UCSD-AML1 (cell line): ENCODE data around the gene MOCS3.

ENCODE experiments used
- DNase-seq: peaks from one replicate; lab custom pipeline; 2025; ENCODE audit not compliant: unreplicated experiment; lab: John Stamatoyannopoulos, UW

The MOCS3 gene

DNA sequence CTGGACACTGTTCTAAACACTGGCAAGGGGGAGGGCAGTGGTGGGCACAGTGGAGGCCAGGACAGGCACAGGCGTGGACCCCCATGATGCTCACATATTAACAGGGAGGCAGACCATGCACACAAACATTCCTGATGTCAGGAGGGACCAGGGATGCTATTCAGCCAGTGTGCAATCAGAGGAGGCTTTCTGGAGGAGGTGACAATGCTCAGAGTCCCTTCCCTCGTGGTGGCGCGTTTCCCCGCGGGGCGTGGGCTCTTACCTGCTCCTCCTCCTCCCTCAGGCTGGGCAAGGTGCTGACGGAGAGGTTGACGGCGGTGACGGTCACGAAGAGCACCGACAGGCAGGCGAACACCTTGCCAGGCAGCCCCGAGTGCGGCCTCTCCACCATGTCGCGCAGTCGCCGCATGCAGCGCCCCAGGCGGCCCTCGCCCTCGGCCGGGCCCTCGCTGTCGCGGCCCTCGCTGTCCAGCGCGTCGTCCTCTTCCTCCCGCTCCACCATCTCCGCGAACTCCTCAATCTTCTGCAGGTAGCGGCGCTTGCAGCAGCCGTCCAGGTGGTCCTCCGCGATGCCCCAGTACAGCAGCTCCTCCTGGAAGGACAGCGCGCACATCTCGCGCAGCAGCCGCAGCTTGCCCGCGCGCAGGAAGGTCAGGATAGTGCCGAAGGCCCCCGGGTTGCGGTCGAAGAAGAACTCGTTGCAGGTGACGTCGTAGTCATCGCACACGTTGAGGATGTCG is 50.9 kb downstream of the MOCS3 start:
- no peak for DNase-seq

DNA sequence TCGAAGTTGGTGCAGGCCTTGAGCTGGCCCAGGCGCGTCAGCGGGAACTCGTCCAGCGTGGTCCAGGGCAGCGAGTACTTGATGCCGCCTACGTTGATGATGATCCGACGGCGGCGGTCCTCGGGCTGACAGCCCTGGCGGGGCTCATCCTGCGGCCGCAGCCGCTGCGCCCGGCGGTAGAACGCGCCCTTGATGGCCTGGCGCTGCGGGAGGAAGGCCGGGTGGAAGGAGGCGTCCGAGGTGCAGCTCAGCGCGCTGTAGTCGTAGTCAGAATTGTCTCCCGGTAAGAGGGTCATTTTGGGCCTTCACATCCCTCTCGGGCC is 51.4 kb downstream of the MOCS3 start:
- DNase-seq: no peak

DNA sequence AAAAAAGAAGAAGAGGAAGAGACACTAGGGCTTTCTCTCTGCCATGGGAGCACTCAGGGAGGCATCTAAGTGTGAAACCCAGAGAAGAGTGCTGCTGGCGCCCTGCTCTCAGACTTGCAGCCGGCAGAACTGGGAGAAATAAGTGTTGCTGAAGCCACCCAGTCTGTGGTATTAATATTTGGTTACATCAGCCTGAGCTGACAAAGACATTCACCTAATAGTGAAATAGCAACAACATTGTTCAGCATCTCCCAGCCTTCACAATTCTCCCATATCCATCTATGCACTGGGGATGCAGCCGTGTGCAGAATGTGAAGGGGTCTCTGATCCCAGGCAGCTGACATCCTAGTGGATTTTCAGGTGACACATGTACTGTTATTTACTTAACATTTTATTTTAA is 52.3 kb downstream of the MOCS3 start:
- DNase-seq: no peak

DNA sequence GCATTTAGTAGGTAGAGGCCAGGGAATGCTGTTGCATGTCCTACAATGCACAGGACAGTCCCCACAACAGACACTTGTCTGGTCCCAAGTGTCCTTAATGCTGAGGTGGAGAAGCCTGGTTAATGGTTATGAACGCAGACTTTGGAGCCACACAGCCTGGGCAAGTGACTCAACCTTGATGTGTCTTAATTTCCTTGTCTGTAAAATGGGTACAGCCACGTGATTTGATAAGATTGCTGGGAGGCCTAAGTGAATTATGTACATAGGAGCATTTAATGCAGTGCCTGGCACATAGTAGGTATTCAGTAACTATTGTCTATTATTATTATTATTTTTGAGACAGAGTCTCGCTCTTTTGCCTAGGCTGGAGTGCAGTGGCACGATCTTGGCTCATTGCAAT is 52.9 kb downstream of the MOCS3 start:
- DNase-seq: no peak

DNA sequence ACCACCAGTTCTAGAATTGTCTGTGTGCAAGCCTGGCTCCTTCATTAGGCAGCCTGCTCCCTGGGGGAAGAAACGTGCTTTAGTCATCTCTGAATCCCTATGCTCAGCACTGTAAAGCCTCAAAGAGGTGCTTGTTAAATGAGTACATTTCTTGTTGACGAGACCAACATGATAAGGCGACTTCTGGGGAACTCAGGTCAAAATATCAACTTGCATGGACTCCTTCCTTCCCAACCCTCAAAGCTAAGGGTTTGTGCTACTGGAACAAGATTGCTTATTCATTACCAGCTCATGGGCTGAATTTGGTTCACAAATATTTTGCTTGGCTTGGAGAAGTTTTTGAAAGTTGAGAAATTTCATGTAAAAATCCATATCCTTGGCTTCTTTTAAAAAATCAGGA is 53.7 kb downstream of the MOCS3 start:
- no peak for DNase-seq
